GM19193 (cell line): ENCODE measurements around the gene AFF4.

ENCODE experiments used
- POLR2A ChIP-seq: IDR thresholded peaks from 4 replicates; pipeline ENCODE4 v1.6.1; 2011; ENCODE audit not compliant: insufficient read depth, insufficient read length; ENCODE audit errors: extremely low read depth

The AFF4 gene

GRCh38 chr5:132951897-132952296 lies 11.5 kb downstream of the AFF4 start:
- TF ChIP-seq POLR2A, result no peak

- TF ChIP-seq POLR2A, result no peak
Observed at GRCh38 chr5:132949136-132949535, 14.3 kb downstream of the AFF4 start.

GRCh38 chr5:132947671-132948070 lies 15.8 kb downstream of the AFF4 start:
- no peak for TF ChIP-seq POLR2A

GRCh38 chr5:132943362-132944022 lies 19.9 kb downstream of the AFF4 start:
- TF ChIP-seq POLR2A, result no peak

GRCh38 chr5:132941331-132941730 lies 22.1 kb downstream of the AFF4 start:
- TF ChIP-seq POLR2A, result no peak

GRCh38 chr5:132928062-132928407 lies 35.4 kb downstream of the AFF4 start:
- no peak for TF ChIP-seq POLR2A

- no peak for TF ChIP-seq POLR2A
Observed at GRCh38 chr5:132927355-132928061, 35.9 kb downstream of the AFF4 start.

GRCh38 chr5:132926437-132926836 lies 37.0 kb downstream of the AFF4 start:
- TF ChIP-seq POLR2A, result no peak

- TF ChIP-seq POLR2A, result no peak
Observed at GRCh38 chr5:132916086-132916485, 47.3 kb downstream of the AFF4 start.

- TF ChIP-seq POLR2A, result no peak
Observed at GRCh38 chr5:132915681-132916080, 47.8 kb downstream of the AFF4 start.

GRCh38 chr5:132909702-132910101 lies 53.7 kb downstream of the AFF4 start:
- no peak for TF ChIP-seq POLR2A

GRCh38 chr5:132907161-132907560 lies 56.3 kb downstream of the AFF4 start:
- TF ChIP-seq POLR2A, result no peak

- TF ChIP-seq POLR2A, result no peak
Observed at GRCh38 chr5:132905938-132906337, 57.5 kb downstream of the AFF4 start.

- no peak for TF ChIP-seq POLR2A
Observed at GRCh38 chr5:132901730-132902129, 61.7 kb downstream of the AFF4 start.

- TF ChIP-seq POLR2A, result no peak
Observed at GRCh38 chr5:132901036-132901435, 62.4 kb downstream of the AFF4 start.

- TF ChIP-seq POLR2A, result no peak
Observed at GRCh38 chr5:132898094-132898493, 65.3 kb downstream of the AFF4 start.
